Subcutaneous adipose tissue (tissue), 4 donors: Measurements from ENCODE around the gene GPR146. TPM values are rescaled to one million over a fixed set of nuclear protein-coding genes. Genes with fewer than 3 reads are reported as not detected.

ENCODE experiments used
- total RNA-seq, 4 donors: library from RNA; depleted of rRNA; stranded (reverse); fragments of >200 nt; gene quantifications; one replicate each; pipeline ENCODE4 v1.1.0, GENCODE V29; 2016
- TF ChIP-seq, protein P1 (sequence below): fragments of 450-650 bp; IDR thresholded peaks from one replicate; pipeline ENCODE4 v1.5.1; 2016; ENCODE audit warnings: low read depth, mild to moderate bottlenecking, control low read depth, antibody characterized with exemption, moderate library complexity

Gene GPR146
- total RNA-seq, 4 donors from 2014 or later: 44.0 to 145 (median 61.4) TPM

DNA sequence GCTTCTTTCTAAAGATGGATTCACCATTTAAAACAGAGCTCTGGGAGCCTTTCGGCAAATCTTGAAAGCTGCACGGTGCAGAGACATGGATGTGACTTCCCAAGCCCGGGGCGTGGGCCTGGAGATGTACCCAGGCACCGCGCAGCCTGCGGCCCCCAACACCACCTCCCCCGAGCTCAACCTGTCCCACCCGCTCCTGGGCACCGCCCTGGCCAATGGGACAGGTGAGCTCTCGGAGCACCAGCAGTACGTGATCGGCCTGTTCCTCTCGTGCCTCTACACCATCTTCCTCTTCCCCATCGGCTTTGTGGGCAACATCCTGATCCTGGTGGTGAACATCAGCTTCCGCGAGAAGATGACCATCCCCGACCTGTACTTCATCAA, 47.3 kb downstream of the GPR146 start:
- TF ChIP-seq, protein P1, sequence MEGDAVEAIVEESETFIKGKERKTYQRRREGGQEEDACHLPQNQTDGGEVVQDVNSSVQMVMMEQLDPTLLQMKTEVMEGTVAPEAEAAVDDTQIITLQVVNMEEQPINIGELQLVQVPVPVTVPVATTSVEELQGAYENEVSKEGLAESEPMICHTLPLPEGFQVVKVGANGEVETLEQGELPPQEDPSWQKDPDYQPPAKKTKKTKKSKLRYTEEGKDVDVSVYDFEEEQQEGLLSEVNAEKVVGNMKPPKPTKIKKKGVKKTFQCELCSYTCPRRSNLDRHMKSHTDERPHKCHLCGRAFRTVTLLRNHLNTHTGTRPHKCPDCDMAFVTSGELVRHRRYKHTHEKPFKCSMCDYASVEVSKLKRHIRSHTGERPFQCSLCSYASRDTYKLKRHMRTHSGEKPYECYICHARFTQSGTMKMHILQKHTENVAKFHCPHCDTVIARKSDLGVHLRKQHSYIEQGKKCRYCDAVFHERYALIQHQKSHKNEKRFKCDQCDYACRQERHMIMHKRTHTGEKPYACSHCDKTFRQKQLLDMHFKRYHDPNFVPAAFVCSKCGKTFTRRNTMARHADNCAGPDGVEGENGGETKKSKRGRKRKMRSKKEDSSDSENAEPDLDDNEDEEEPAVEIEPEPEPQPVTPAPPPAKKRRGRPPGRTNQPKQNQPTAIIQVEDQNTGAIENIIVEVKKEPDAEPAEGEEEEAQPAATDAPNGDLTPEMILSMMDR: no peak

DNA sequence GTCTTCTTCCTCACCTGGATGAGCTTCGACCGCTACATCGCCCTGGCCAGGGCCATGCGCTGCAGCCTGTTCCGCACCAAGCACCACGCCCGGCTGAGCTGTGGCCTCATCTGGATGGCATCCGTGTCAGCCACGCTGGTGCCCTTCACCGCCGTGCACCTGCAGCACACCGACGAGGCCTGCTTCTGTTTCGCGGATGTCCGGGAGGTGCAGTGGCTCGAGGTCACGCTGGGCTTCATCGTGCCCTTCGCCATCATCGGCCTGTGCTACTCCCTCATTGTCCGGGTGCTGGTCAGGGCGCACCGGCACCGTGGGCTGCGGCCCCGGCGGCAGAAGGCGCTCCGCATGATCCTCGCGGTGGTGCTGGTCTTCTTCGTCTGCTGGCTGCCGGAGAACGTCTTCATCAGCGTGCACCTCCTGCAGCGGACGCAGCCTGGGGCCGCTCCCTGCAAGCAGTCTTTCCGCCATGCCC, 47.9 kb downstream of the GPR146 start:
- TF ChIP-seq, protein P1: no peak

DNA sequence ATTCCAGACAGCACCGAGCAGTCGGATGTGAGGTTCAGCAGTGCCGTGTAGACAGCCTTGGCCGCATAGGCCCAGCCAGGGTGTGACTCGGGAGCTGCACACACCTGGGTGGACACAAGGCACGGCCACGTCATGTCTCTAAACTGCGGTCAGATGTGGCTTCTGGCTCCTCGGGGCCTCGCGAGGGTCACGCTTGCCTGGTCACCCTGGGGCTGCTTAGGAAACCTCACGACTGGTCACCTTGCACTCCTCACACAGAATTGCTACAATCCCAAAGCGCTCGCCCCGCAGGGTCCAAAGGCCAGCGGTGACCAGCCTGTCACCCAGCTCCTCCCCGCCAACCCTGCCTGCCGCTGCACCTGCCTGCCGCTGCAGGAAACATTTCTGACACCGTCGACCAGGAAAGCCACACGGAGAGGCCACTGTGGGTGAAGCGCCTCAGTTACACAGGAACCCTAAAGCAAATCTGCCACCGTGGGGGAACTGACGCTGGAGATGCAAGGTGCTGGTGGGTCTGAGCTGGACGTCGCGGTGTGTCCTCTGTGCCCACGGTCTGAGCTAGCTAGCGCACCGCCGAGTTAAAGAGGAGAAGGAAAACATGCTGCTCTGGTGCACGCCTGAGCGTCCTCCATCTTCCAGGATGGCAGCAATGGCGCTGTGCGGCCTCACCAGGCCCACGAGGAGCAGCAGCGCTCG, 48.6 kb downstream of the GPR146 start:
- TF ChIP-seq, protein P1: no peak

DNA sequence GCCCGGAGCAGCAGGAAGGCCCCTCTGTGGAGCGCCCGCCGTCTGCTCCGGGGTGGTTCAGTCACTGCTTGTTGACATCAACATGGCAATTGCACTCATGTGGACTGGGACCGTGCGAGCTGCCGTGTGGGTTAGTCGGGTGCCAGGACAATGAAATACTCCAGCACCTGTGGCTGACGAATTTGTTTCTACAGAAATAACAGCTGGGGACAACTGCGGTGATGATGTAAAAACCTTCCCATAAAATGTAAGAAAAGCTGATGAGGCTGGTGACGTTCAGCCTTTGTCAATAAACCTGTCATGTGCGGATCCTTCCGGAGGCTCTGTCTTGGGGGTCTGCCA, 49.1 kb downstream of the GPR146 start:
- TF ChIP-seq, protein P1: no peak

DNA sequence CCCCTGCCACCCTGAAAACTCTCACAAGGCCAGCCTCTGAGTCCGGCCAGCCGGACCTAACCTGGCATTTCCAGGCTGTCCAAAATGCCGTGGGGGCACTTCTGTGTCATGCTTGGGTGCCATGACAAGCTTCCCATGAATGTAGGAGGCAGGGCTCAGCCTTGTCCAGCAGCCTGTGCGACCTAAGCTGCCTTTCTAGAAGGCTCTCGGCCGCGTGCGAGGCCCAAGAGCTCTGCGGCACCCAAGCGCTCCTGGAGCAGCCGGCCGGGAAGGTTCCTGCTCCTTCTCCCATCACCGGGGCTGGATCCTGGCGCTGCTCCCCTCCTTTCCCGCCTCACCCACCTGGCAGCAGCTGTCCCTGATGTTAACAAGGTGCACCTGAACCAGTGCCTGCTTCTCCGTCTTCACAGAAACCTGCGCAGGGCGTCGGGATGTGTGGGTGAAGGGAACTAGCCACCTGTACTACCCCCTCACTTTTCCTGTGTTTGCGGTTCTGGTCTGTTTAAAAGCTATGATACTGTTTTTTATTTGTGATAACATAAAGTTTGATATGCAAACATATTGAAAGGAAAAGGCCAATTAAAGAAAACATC, 49.7 kb downstream of the GPR146 start:
- TF ChIP-seq, protein P1: no peak

DNA sequence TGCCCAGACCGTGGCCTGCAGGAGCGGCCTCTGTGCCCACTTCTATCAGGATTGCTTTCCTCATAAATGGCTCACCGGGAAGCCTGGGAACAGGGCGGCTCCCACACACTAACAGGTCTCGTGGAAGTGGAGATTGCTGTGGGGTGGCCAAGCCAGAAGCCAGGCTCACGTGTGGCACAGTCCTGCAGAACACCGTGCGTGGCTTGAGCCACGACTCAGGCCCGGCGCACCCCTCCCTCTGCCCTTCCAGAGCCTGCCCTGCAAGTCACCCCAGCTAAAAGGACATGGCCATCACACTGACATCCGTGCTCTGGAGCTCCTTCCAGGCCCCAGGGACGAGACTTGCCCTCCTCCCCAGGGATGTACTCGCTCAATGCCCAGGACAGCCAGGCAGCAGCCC, 50.5 kb downstream of the GPR146 start:
- TF ChIP-seq, protein P1: no peak

DNA sequence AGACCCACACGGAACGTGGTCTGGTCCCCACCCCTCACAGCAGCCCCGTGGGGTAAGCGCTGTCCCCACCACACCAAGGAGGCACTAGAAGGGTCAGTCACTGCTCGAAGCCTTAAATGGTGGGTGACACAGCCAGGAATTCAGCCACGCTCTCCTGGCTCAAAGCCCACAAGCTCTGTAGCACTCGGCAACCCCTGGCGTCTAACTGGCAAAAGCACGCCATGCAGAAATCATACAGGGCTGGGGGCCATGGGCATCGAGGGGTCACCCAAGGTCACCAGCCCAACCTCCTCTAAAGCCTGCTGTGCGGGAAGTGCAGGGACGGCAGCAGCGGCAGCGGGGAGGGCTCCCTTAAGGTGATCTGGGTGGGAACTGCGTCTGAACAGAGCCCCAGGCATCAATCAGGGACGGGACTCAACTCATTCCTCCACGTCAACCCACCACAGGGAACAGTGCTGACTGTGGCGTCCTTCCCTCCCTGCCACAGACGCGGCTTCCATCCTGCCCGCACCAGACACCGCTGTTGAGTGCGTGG, 51.3 kb downstream of the GPR146 start:
- TF ChIP-seq, protein P1: no peak
